Endodermal cell (in vitro differentiated cells): ENCODE results near the gene KCNH4. TPM values are rescaled to one million over a fixed set of nuclear protein-coding genes. Genes with fewer than 3 reads are reported as not detected.

ENCODE experiments used
- DNase-seq: peaks from one replicate; pipeline ENCODE4 v3.0.0-alpha.2; 2017
- H3K27ac ChIP-seq: 2 replicates; pipeline ENCODE4 v1.5.1; 2013; ENCODE audit warnings: mild to moderate bottlenecking, low read depth, low read length, moderate library complexity
- H3K27me3 ChIP-seq: 2 replicates; pipeline ENCODE4 v1.6.1; 2013; ENCODE audit warnings: mild to moderate bottlenecking, low read length, moderate library complexity; ENCODE audit not compliant: insufficient read depth, control insufficient read depth, poor library complexity, severe bottlenecking
- H3K36me3 ChIP-seq: 2 replicates; pipeline ENCODE4 v1.7.0; 2013; ENCODE audit warnings: mild to moderate bottlenecking, low read length, moderate library complexity; ENCODE audit not compliant: control insufficient read depth, insufficient read depth
- H3K4me1 ChIP-seq: one replicate; pipeline ENCODE4 v1.7.0; 2013; ENCODE audit warnings: low read length; ENCODE audit not compliant: control insufficient read depth, insufficient read depth
- H3K4me3 ChIP-seq: 2 replicates; pipeline ENCODE4 v1.5.1; 2013; ENCODE audit warnings: mild to moderate bottlenecking, low read length, moderate library complexity
- H3K9ac ChIP-seq: 2 replicates; pipeline ENCODE4 v1.6.1; 2013; ENCODE audit warnings: mild to moderate bottlenecking, low read length, moderate library complexity; ENCODE audit not compliant: poor library complexity, severe bottlenecking; ENCODE audit errors: extremely low read depth
- H3K9me3 ChIP-seq: 2 replicates; pipeline ENCODE4 v1.6.1; 2013; ENCODE audit warnings: mild to moderate bottlenecking, low read length, moderate library complexity; ENCODE audit not compliant: control insufficient read depth
- H3K27ac Mint-ChIP-seq: 2 replicates; pipeline ENCODE4 v1.8.0; 2020; ENCODE audit warnings: mixed read lengths
- H3K27me3 Mint-ChIP-seq: 2 replicates; pipeline ENCODE4 v1.8.0; 2021; ENCODE audit warnings: mild to moderate bottlenecking, mixed read lengths; ENCODE audit not compliant: insufficient read depth
- H3K36me3 Mint-ChIP-seq: 2 replicates; pipeline ENCODE4 v1.8.0; 2020; ENCODE audit warnings: low read depth, mixed read lengths
- H3K4me1 Mint-ChIP-seq: 2 replicates; pipeline ENCODE4 v1.8.0; 2020; ENCODE audit warnings: mixed read lengths
- H3K4me3 Mint-ChIP-seq: 2 replicates; pipeline ENCODE4 v1.8.0; 2020; ENCODE audit warnings: mild to moderate bottlenecking, moderate library complexity, mixed read lengths
- H3K9me3 Mint-ChIP-seq: 2 replicates; pipeline ENCODE4 v1.8.0; 2020; ENCODE audit warnings: mild to moderate bottlenecking, mixed read lengths
- CTCF ChIP-seq: fragments of 200-600 bp; sonication (generic); conservative IDR thresholded peaks from 2 replicates; pipeline ENCODE4 v1.5.0; 2021; ENCODE audit warnings: antibody characterized with exemption, mild to moderate bottlenecking
- WGBS, 2 experiments: methylation state at CpG; one replicate each; pipeline versions ENCODE4 v1.1.5 to v1.1.7; 2013; ENCODE audit warnings: missing lambda C conversion rate in 2 of 2, mixed read lengths in 1 of 2; ENCODE audit not compliant: insufficient coverage in 1 of 2, insufficient read length in 1 of 2; 5-methylcytosine and 5-hydroxymethylcytosine counted together
- total RNA-seq, 2 donors: library from RNA; stranded (reverse); fragmentation: NEBNext Ultra II Directional in 1 of 2; extraction: Animal tissue kit (Norgen Biotek cat#: 25700) in 1 of 2; gene quantifications; 2 replicates in 1 of 2; 3 replicates in 1 of 2; pipeline ENCODE4 v1.2.1, GENCODE V29; 2021

The KCNH4 gene
- total RNA-seq, 2 donors from 2014 or later, result not detected

- no peak overlapping the region for H3K27ac ChIP-seq
Observed at GRCh38 chr17:42138749-42139492, 42.0 kb downstream of the KCNH4 start.

GRCh38 chr17:42136654-42137051, 44.3 kb downstream of the KCNH4 start:
- 93 to 96% methylated on average over 2 to 3 of the region's 3 CpGs for WGBS, 2 experiments
- Histone ChIP-seq H3K27ac (no peak overlapping the region), H3K9me3 (no peaks in the 10 kb centered on the region), H3K36me3 (peaks cover 42% of the 10 kb centered on the region), H3K4me3 (no peak overlapping the region), H3K9ac (no peak overlapping the region), H3K4me1 (peaks cover 31% of the 10 kb centered on the region), H3K27me3 (no peaks in the 10 kb centered on the region)
- Mint-ChIP-seq H3K27me3 (no peaks in the 10 kb centered on the region), H3K27ac (peak overlapping the region; percentile 88), H3K36me3 (peaks cover 16% of the 10 kb centered on the region), H3K9me3 (no peaks in the 10 kb centered on the region), H3K4me1 (peaks cover 58% of the 10 kb centered on the region), H3K4me3 (no peak overlapping the region)
- no peak for TF ChIP-seq CTCF
- no peak for DNase-seq

More at GRCh38 chr17:42138749-42139492, 42.0 kb downstream of the KCNH4 start:
- H3K36me3 Mint-ChIP-seq, result peaks cover 26% of the 10 kb centered on the region
- no peak overlapping the region for H3K4me3 Mint-ChIP-seq
- no peak for DNase-seq
- H3K27me3 Mint-ChIP-seq, result no peaks in the 10 kb centered on the region
- H3K27ac Mint-ChIP-seq, result peak overlapping the region; percentile 75
- no peak overlapping the region for H3K9ac ChIP-seq
- TF ChIP-seq CTCF, result no peak
- H3K4me1 ChIP-seq, result peaks cover 18% of the 10 kb centered on the region
- no peaks in the 10 kb centered on the region for H3K9me3 ChIP-seq
- H3K36me3 ChIP-seq, result peaks cover 45% of the 10 kb centered on the region
- H3K9me3 Mint-ChIP-seq, result no peaks in the 10 kb centered on the region
- H3K27me3 ChIP-seq, result no peaks in the 10 kb centered on the region
- H3K4me1 Mint-ChIP-seq, result peaks cover 42% of the 10 kb centered on the region
- WGBS, 2 experiments, result 86 to 90% methylated on average over 7 of the region's 7 CpGs
- no peak overlapping the region for H3K4me3 ChIP-seq

GRCh38 chr17:42135664-42136653, 45.0 kb downstream of the KCNH4 start:
- peak; percentile 86 for DNase-seq
- no peaks in the 10 kb centered on the region for H3K27me3 Mint-ChIP-seq
- Histone ChIP-seq H3K27me3 (no peaks in the 10 kb centered on the region), H3K36me3 (peaks cover 40% of the 10 kb centered on the region), H3K9ac (peak overlapping the region; percentile 33), H3K4me3 (no peak overlapping the region), H3K27ac (no peak overlapping the region), H3K9me3 (no peaks in the 10 kb centered on the region), H3K4me1 (peaks cover 31% of the 10 kb centered on the region)
- H3K9me3 Mint-ChIP-seq, result no peaks in the 10 kb centered on the region
- peaks cover 61% of the 10 kb centered on the region for H3K4me1 Mint-ChIP-seq
- TF ChIP-seq CTCF, result no peak
- peak overlapping the region; percentile 9 for H3K4me3 Mint-ChIP-seq
- H3K27ac Mint-ChIP-seq, result peak overlapping the region; percentile 88
- H3K36me3 Mint-ChIP-seq, result peaks cover 12% of the 10 kb centered on the region
- 84 to 90% methylated on average over 9 to 15 of the region's 15 CpGs for WGBS, 2 experiments
